Activated B cell treated with CpG ODN at 0.5 μM for 24 hours (primary cell): Measurements from ENCODE around the gene CPPED1. TPM values are rescaled to one million over a fixed set of nuclear protein-coding genes. Genes with fewer than 3 reads are reported as not detected.

Source experiments
- ATAC-seq: fragments of 200-7000 bp; cut with Tn5 transposase; one replicate; pipeline ENCODE4 v1.10.0; 2021; ENCODE audit warnings: low read depth, mild to moderate bottlenecking, moderate library complexity
- CTCF ChIA-PET: fragments of 350-600 bp; sonication (Branson Sonifier 250); formaldehyde crosslinking; loops from one replicate; lab custom pipeline; 2021; ENCODE audit warnings: antibody characterized with exemption; lab: Charles Lee
- POLR2A ChIA-PET: fragments of 350-600 bp; sonication (Branson Sonifier 250); formaldehyde crosslinking; loops from one replicate; lab custom pipeline; 2021; ENCODE audit warnings: antibody characterized with exemption; lab: Charles Lee
- DNase-seq: peaks from one replicate; pipeline ENCODE4 v3.0.0; 2022
- H3K27ac Mint-ChIP-seq: one replicate; pipeline ENCODE4 v1.8.0; 2020; ENCODE audit warnings: mixed read lengths
- H3K27me3 Mint-ChIP-seq: one replicate; pipeline ENCODE4 v1.8.0; 2021; ENCODE audit warnings: mixed read lengths
- H3K36me3 Mint-ChIP-seq: one replicate; pipeline ENCODE4 v1.8.0; 2021; ENCODE audit warnings: low read depth, mixed read lengths
- H3K4me1 Mint-ChIP-seq: one replicate; pipeline ENCODE4 v1.8.0; 2021; ENCODE audit warnings: mixed read lengths
- H3K4me3 Mint-ChIP-seq: one replicate; pipeline ENCODE4 v1.8.0; 2020; ENCODE audit warnings: mild to moderate bottlenecking, mixed read lengths
- H3K9me3 Mint-ChIP-seq: one replicate; pipeline ENCODE4 v1.8.0; 2020; ENCODE audit warnings: mixed read lengths
- intact Hi-C: fragments of 100-400 bp; cut with micrococcal nuclease; formaldehyde crosslinking; loops from one replicate; pipeline ENCODE4 v1.15.1; 2024
- total RNA-seq: library from RNA; stranded (reverse); gene quantifications from 2 replicates; pipeline ENCODE4 v1.2.3, GENCODE V29; 2022
- TF ChIP-seq, protein P1 (sequence below): fragments of 200-600 bp; IDR thresholded peaks from one replicate; pipeline ENCODE4 v1.8.0; 2022; ENCODE audit warnings: antibody characterized with exemption, mild to moderate bottlenecking

Gene CPPED1
- total RNA-seq, 1 donor from 2014 or later = 14.1 TPM

- intact Hi-C loops = no loop called here
- ChIA-PET CTCF (no interaction called here), POLR2A (no interaction called here)
- Mint-ChIP-seq H3K36me3 (peaks cover 19% of the 10 kb centered on the region), H3K27me3 (no peaks in the 10 kb centered on the region), H3K9me3 (peaks cover 13% of the 10 kb centered on the region), H3K4me1 (peaks cover 8% of the 10 kb centered on the region), H3K27ac (no peak overlapping the region), H3K4me3 (no peak overlapping the region)
- DNase-seq (no peak), ATAC-seq (no peak)
- TF ChIP-seq, protein P1, sequence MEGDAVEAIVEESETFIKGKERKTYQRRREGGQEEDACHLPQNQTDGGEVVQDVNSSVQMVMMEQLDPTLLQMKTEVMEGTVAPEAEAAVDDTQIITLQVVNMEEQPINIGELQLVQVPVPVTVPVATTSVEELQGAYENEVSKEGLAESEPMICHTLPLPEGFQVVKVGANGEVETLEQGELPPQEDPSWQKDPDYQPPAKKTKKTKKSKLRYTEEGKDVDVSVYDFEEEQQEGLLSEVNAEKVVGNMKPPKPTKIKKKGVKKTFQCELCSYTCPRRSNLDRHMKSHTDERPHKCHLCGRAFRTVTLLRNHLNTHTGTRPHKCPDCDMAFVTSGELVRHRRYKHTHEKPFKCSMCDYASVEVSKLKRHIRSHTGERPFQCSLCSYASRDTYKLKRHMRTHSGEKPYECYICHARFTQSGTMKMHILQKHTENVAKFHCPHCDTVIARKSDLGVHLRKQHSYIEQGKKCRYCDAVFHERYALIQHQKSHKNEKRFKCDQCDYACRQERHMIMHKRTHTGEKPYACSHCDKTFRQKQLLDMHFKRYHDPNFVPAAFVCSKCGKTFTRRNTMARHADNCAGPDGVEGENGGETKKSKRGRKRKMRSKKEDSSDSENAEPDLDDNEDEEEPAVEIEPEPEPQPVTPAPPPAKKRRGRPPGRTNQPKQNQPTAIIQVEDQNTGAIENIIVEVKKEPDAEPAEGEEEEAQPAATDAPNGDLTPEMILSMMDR = no peak
Observed at GRCh38 chr16:12747827-12748226, 55.9 kb downstream of the CPPED1 start.

GRCh38 chr16:12747261-12747660, 56.4 kb downstream of the CPPED1 start:
- no peak for DNase-seq
- TF ChIP-seq, protein P1 = no peak
- Mint-ChIP-seq H3K27me3 (no peaks in the 10 kb centered on the region), H3K4me3 (no peak overlapping the region), H3K27ac (no peak overlapping the region), H3K9me3 (peaks cover 13% of the 10 kb centered on the region), H3K4me1 (peaks cover 7% of the 10 kb centered on the region), H3K36me3 (peaks cover 19% of the 10 kb centered on the region)
- ATAC-seq = no peak
- ChIA-PET POLR2A (no interaction called here), CTCF (no interaction called here)
- intact Hi-C loops = no loop called here

DNA sequence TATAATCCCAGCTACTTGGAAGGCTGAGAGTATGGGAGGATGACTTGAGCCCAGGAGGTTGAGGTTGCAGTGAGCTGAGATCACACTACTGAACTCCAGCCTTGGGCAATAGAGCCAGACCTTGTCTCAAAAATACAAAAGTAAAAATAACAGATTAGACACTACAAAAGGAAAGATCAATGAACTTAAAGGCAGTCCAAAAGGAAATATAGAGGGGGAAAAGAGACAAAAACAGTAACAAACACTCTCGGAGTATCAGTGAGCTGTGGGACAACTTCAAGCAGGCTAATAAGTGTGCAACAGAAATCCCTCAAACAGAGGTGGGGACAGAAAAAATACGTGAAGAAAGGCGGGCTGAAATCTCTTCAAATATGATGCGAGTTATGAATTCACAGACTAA, 58.8 kb downstream of the CPPED1 start:
- peaks cover 23% of the 10 kb centered on the region for H3K36me3 Mint-ChIP-seq

DNA sequence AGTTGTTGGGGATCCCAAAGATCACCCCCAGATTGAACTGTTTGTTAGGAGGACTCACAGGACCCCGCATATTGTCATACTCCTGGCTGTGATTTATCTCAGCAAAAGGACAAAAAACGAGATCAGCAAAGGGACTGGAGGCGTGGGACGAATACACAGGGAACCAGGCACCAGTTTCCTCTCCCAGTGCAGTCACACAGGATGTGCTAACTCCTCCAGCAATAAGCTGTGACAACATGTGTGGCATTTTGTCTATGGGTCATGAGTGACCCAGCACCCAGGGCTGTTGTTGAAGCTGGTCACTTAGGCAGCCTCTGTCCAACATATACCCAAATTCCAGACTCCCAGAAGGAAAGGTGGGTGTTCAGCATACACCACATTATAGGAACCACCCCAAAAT, 60.9 kb downstream of the CPPED1 start:
- no peak for DNase-seq
- CTCF ChIA-PET = no interaction called here
- POLR2A ChIA-PET = no interaction called here
- intact Hi-C loops = no loop called here
- no peak for ATAC-seq
- TF ChIP-seq, protein P1 = no peak
- H3K4me3 Mint-ChIP-seq = no peak overlapping the region
- no peaks in the 10 kb centered on the region for H3K27me3 Mint-ChIP-seq
- H3K27ac Mint-ChIP-seq = no peak overlapping the region
- peaks cover 26% of the 10 kb centered on the region for H3K36me3 Mint-ChIP-seq
- no peaks in the 10 kb centered on the region for H3K4me1 Mint-ChIP-seq
- H3K9me3 Mint-ChIP-seq = peaks cover 16% of the 10 kb centered on the region

More for the DNA sequence above, 58.8 kb downstream of the CPPED1 start:
- Mint-ChIP-seq H3K27me3 (no peaks in the 10 kb centered on the region), H3K27ac (no peak overlapping the region), H3K9me3 (peaks cover 14% of the 10 kb centered on the region), H3K4me3 (no peak overlapping the region), H3K4me1 (no peaks in the 10 kb centered on the region)
- TF ChIP-seq, protein P1 = no peak
- ChIA-PET CTCF (interaction anchor here (1.1 kb wide), 1 partner anchor 290 kb away, joined by 3 read pairs; no protein-coding TSS in a partner anchor), POLR2A (no interaction called here)
- intact Hi-C loops = no loop called here
- DNase-seq (no peak), ATAC-seq (no peak)

DNA sequence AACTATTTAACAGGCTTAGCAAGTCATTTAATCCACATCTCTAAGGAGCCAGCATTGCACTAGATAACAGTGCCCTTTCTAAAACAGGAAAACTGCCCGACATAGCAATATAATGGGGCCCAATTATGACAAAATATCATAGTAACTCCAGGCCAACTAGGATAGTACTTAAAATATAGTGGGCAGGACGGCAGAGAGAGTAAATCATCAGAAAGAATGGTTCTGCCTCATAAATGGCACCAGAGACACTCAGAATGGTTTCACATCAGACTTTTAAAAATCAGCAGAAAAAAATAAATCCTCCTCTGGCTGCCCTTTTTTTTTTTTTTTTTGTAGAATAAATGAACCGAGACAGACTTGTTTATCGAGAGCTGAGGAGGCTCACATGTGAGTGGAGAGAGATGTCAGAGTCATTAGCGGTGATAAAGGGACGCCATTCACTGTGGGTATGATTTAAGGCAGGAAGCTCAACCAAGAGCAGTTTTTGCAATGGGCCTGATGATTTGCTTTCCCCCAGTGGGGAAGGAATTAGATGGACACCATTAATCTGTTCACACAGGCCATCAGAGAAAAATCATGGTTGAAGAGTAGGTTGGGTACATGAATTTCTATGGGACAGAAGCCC, 62.6 kb downstream of the CPPED1 start:
- no peaks in the 10 kb centered on the region for H3K27me3 Mint-ChIP-seq
- TF ChIP-seq, protein P1 = no peak
- H3K36me3 Mint-ChIP-seq = peaks cover 30% of the 10 kb centered on the region
- no peak for ATAC-seq
- ChIA-PET CTCF (no interaction called here), POLR2A (no interaction called here)
- peaks cover 16% of the 10 kb centered on the region for H3K9me3 Mint-ChIP-seq
- no peaks in the 10 kb centered on the region for H3K4me1 Mint-ChIP-seq
- H3K27ac Mint-ChIP-seq = no peak overlapping the region
- no peak for DNase-seq
- no peak overlapping the region for H3K4me3 Mint-ChIP-seq
- intact Hi-C loops = no loop called here
